ENCODE data around the gene NDUFB6.

The NDUFB6 gene

DNA sequence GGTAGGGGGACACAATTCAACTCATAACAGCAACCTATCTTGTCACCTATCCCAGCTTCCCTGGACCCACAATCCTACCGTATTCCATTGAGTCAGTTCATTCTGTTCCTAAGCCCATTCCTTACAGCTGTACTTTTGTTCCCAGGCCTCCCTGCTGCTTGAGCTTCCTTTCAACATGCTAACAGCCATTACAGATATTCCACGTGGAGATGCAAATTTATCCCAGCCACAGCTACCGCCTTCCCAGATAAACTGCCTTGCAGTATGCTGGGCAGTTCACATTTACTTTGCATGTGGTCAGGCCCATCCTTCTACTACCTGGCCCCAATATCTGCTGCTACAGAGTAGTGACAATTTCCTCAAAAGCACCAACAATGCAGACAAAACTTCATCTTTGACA, 70.0 kb downstream of the NDUFB6 start:
- Histone ChIP-seq H3K4me2 (ENCODE audit: low read length) (no peak overlapping the region), H3K4me1 (ENCODE audit: control insufficient read depth, low read length) (no peaks in the 10 kb centered on the region), H3K27me3 (ENCODE audit: control insufficient read depth, low read length) (0 out of 2 replicates have a peak, but pooled peaks cover 2% of the 10 kb centered on the region), H3K9me3 (ENCODE audit: control insufficient read depth, insufficient read depth, low read length) (no peaks in the 10 kb centered on the region), H3K27ac (ENCODE audit: low read depth, low read length) (no peak overlapping the region), H3K36me3 (ENCODE audit: control insufficient read depth, low read length) (no peaks in the 10 kb centered on the region), H3K4me3 (ENCODE audit: low read length) (no peak overlapping the region), H3K9me2 (replicated peaks; ENCODE audit: control insufficient read depth, low read length) (no peaks in the 10 kb centered on the region), H3K79me2 (ENCODE audit: control insufficient read depth, low read length) (no peaks in the 10 kb centered on the region), H3F3A (ENCODE audit: control insufficient read depth, insufficient read depth) (no peaks in the 10 kb centered on the region), H4K20me1 (ENCODE audit: control insufficient read depth, insufficient read depth, low read depth, low read length) (no peaks in the 10 kb centered on the region)
- TF ChIP-seq, protein P1, sequence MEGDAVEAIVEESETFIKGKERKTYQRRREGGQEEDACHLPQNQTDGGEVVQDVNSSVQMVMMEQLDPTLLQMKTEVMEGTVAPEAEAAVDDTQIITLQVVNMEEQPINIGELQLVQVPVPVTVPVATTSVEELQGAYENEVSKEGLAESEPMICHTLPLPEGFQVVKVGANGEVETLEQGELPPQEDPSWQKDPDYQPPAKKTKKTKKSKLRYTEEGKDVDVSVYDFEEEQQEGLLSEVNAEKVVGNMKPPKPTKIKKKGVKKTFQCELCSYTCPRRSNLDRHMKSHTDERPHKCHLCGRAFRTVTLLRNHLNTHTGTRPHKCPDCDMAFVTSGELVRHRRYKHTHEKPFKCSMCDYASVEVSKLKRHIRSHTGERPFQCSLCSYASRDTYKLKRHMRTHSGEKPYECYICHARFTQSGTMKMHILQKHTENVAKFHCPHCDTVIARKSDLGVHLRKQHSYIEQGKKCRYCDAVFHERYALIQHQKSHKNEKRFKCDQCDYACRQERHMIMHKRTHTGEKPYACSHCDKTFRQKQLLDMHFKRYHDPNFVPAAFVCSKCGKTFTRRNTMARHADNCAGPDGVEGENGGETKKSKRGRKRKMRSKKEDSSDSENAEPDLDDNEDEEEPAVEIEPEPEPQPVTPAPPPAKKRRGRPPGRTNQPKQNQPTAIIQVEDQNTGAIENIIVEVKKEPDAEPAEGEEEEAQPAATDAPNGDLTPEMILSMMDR (IDR thresholded peaks at IDR 0.05; ENCODE audit: low read depth, low read length, poor library complexity, severe bottlenecking), result no peak
- no peak for TF ChIP-seq EZH2phosphoT487 (IDR thresholded peaks at IDR 0.05; ENCODE audit: borderline replicate concordance, low read length)
